HEK293 (cell line): Measurements from ENCODE around the gene SELENOP.

ENCODE experiments used
- CTCF ChIP-seq: fragments of 450-650 bp; formaldehyde crosslinking; IDR thresholded peaks from 2 replicates; pipeline ENCODE4 v1.5.1; 2016; ENCODE audit warnings: missing biosample characterization, missing genetic modification characterization
- EGR2 ChIP-seq: fragments of 450-650 bp; formaldehyde crosslinking; IDR thresholded peaks from 2 replicates; pipeline ENCODE4 v1.5.1; 2016; ENCODE audit warnings: low read depth, missing biosample characterization, missing genetic modification characterization
- ZBTB44 ChIP-seq: fragments of 450-650 bp; IDR thresholded peaks from 2 replicates; pipeline ENCODE4 v1.5.1; 2018; ENCODE audit warnings: missing biosample characterization, mild to moderate bottlenecking, missing genetic modification characterization
- ZBTB49 ChIP-seq: fragments of 450-650 bp; formaldehyde crosslinking; IDR thresholded peaks from 2 replicates; pipeline ENCODE4 v1.5.1; 2016; ENCODE audit warnings: missing biosample characterization, missing genetic modification characterization, low read depth
- ZBTB8A ChIP-seq: fragments of 450-650 bp; formaldehyde crosslinking; IDR thresholded peaks from 2 replicates; pipeline ENCODE4 v1.5.1; 2016; ENCODE audit warnings: missing biosample characterization, missing genetic modification characterization
- ZNF146 ChIP-seq: fragments of 450-650 bp; formaldehyde crosslinking; IDR thresholded peaks from 2 replicates; pipeline ENCODE4 v1.5.1; 2016; ENCODE audit warnings: missing biosample characterization, missing genetic modification characterization
- ZNF704 ChIP-seq: fragments of 450-650 bp; formaldehyde crosslinking; IDR thresholded peaks from 2 replicates; pipeline ENCODE4 v1.5.1; 2016; ENCODE audit warnings: missing biosample characterization, missing genetic modification characterization
- ZNF768 ChIP-seq: fragments of 450-650 bp; formaldehyde crosslinking; IDR thresholded peaks from 2 replicates; pipeline ENCODE4 v1.5.1; 2018; ENCODE audit warnings: missing biosample characterization, mild to moderate bottlenecking, missing genetic modification characterization

GRCh38 chr5:42779083-42779482 is 32.6 kb downstream of the SELENOP start:
- no peak for TF ChIP-seq ZBTB44
- TF ChIP-seq EGR2: no peak
- no peak for TF ChIP-seq ZBTB49 (tag by site-specific recombination)
- TF ChIP-seq ZBTB8A (tag by site-specific recombination): no peak
- TF ChIP-seq ZNF704 (tag by site-specific recombination): no peak
- no peak for TF ChIP-seq ZNF768 (tag by site-specific recombination)
- TF ChIP-seq CTCF: no peak
- no peak for TF ChIP-seq ZNF146 (tag by site-specific recombination)
